Measurements from ENCODE around the gene RIN3.

GRCh38 chr14:92637864-92638263 lies 124.3 kb downstream of the RIN3 start:
- TF ChIP-seq CTCF (IDR thresholded peaks at IDR 0.05) (no peak), POLR2A (IDR thresholded peaks at IDR 0.05) (no peak)

Measured in Peyer's patch (tissue), 4 donors.